Measurements from ENCODE around the gene GCH1.

GCH1 gene

DNA sequence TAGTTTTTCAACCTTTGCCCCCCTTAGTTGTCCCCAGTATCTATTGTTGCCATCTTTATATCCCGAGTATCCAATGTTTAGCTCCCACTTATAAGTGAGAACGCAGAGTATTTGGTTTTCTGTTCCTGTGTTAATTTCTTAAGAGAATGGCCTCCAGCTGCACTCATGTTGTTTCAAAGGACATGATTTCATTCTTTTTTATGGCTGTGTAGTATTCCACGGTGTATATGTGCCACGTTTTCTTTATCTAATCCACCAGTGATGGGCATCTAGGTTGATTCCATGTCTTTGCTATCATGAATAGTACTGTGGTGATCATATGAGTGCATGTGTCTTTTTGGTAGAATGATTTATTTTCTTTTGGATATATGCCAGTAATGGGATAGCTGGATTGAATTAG lies 72.0 kb downstream of the GCH1 start:
- H3K9me3 Mint-ChIP-seq (ENCODE audit: low read depth): peaks cover 9% of the 10 kb centered on the region
- H3K27me3 Mint-ChIP-seq: peaks cover 3% of the 10 kb centered on the region
- no peak overlapping the region for H3K4me3 Mint-ChIP-seq
- peaks cover 10% of the 10 kb centered on the region for H3K36me3 Mint-ChIP-seq
- no peaks in the 10 kb centered on the region for H3K4me1 Mint-ChIP-seq (ENCODE audit: low read depth)
- no peak overlapping the region for H3K27ac Mint-ChIP-seq

DNA sequence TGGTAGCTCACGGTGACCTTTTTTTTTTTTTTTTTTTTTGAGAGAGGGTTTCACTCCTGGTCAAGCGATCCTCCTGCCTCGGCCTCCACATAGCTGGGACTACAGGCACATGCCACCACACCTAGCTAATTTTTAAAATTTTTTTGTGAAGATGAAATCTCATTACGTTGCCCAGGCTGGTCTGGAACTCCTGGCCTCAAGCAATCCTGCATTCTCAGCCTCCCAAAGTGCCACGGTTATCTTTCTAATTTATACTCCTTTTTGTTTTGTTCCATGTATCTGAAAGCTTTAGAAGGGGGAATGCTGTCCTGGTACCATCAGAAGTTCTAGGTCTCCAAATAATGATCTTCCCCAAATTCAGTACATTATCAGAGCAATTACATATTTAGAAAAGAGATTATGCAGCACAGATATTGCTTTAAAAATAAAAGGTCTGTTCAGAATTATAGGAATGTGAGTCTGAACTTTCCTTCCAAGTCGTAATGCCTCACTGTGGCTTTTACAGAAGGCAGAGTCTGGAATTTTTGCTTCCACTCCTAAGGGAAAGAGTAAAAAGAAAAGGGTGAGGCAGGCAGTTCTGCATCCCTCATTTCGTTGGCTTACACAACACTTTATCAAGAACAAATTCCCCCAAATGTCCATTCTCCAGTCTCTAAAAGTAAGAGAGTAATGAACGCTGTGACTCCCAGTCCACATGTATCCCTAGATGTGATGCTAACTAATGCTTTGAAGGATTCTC lies 73.0 kb downstream of the GCH1 start:
- no peaks in the 10 kb centered on the region for H3K4me1 Mint-ChIP-seq (ENCODE audit: low read depth)
- H3K27me3 Mint-ChIP-seq: peaks cover 3% of the 10 kb centered on the region
- no peak overlapping the region for H3K27ac Mint-ChIP-seq
- H3K9me3 Mint-ChIP-seq (ENCODE audit: low read depth): peaks cover 16% of the 10 kb centered on the region
- peaks cover 10% of the 10 kb centered on the region for H3K36me3 Mint-ChIP-seq
- no peak overlapping the region for H3K4me3 Mint-ChIP-seq

- Mint-ChIP-seq H3K36me3 (peaks cover 10% of the 10 kb centered on the region), H3K4me3 (no peak overlapping the region), H3K9me3 (ENCODE audit: low read depth) (peaks cover 24% of the 10 kb centered on the region), H3K27me3 (peaks cover 3% of the 10 kb centered on the region), H3K4me1 (ENCODE audit: low read depth) (no peaks in the 10 kb centered on the region), H3K27ac (no peak overlapping the region)
Measured at GRCh38 chr14:54828037-54828436, 74.6 kb downstream of the GCH1 start.

GRCh38 chr14:54823757-54824549 lies 78.7 kb downstream of the GCH1 start:
- no peaks in the 10 kb centered on the region for H3K4me1 Mint-ChIP-seq (ENCODE audit: low read depth)
- H3K27ac Mint-ChIP-seq: no peak overlapping the region
- no peak overlapping the region for H3K4me3 Mint-ChIP-seq
- peaks cover 7% of the 10 kb centered on the region for H3K36me3 Mint-ChIP-seq
- peaks cover 5% of the 10 kb centered on the region for H3K27me3 Mint-ChIP-seq
- peaks cover 24% of the 10 kb centered on the region for H3K9me3 Mint-ChIP-seq (ENCODE audit: low read depth)

- Mint-ChIP-seq H3K4me1 (ENCODE audit: low read depth) (no peaks in the 10 kb centered on the region), H3K36me3 (peaks cover 7% of the 10 kb centered on the region), H3K27ac (no peak overlapping the region), H3K9me3 (ENCODE audit: low read depth) (peaks cover 24% of the 10 kb centered on the region), H3K4me3 (no peak overlapping the region), H3K27me3 (peaks cover 8% of the 10 kb centered on the region)
Measured at GRCh38 chr14:54822685-54823084, 79.9 kb downstream of the GCH1 start.

DNA sequence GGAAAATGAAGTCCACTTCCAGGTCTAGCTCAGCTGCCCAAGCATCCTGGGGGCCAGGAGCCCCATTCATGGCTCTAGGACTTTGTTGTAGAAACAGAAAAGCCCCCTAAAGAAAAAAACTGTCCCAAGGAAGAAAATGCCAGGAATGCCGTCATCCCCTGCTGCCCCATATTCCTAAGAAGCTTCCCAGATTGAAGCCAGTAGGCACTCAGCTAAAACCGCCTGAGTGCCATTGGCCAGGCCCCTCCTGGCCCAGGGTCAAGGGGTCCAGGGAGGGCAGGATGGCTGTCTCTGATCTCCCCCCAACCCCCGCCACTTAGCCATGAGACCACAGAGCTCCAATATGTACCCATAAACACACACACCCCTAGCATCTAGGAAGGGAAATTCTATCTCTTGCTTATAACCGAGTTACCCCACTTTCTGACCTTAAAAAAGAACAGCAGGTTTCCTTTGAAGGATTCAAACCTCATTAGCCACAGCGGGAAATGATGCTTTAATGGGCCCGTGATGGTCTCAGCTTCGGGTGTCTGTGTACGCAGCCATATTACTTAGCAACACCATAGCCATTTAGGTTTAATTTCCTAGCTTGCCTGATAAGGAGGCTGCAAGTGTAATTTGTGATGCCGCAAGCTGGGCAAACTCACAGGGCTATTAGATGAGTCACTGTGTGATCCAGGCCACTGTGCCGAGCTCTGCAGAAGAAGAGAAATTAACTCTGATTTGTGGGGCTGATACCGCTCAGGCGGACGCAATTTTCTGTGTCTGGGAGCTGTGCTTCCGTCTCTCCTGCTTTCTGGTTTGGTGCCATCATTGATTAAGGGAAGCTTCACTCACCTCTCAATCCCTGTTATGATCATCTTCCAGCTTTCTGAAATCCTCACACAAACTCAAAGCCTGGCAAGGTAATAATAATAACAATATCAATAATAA lies 84.2 kb downstream of the GCH1 start:
- Mint-ChIP-seq H3K9me3 (ENCODE audit: low read depth) (peaks cover under 1% of the 10 kb centered on the region), H3K36me3 (no peaks in the 10 kb centered on the region), H3K4me3 (no peak overlapping the region), H3K27me3 (peaks cover 5% of the 10 kb centered on the region), H3K4me1 (ENCODE audit: low read depth) (no peaks in the 10 kb centered on the region), H3K27ac (no peak overlapping the region)

- Mint-ChIP-seq H3K27ac (no peak overlapping the region), H3K9me3 (ENCODE audit: low read depth) (no peaks in the 10 kb centered on the region), H3K4me3 (no peak overlapping the region), H3K36me3 (no peaks in the 10 kb centered on the region), H3K4me1 (ENCODE audit: low read depth) (no peaks in the 10 kb centered on the region), H3K27me3 (peaks cover 5% of the 10 kb centered on the region)
Measured at GRCh38 chr14:54817506-54817905, 85.1 kb downstream of the GCH1 start.

DNA sequence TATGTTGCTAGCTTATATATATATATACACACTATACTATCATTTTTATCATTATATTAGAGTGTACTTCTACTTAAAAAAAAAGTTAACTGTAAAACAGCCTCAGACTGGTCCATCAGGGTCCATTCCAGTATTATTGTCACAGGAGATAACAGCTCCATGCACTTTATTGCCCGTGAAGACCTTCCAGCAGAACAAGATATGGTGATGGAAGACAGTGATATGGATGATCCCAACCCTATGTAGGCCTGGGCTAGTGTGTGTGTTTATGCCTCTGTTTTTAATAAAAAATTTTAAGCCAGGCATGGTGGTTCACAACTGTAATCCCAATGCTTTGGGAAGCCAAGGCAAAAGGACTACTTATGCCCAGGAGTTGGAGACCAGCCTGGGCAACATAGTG lies 86.2 kb downstream of the GCH1 start:
- Mint-ChIP-seq H3K4me1 (ENCODE audit: low read depth) (no peaks in the 10 kb centered on the region), H3K4me3 (no peak overlapping the region), H3K9me3 (ENCODE audit: low read depth) (no peaks in the 10 kb centered on the region), H3K27me3 (peaks cover 6% of the 10 kb centered on the region), H3K36me3 (peaks cover 1% of the 10 kb centered on the region), H3K27ac (no peak overlapping the region)

GRCh38 chr14:54815515-54815914 lies 87.1 kb downstream of the GCH1 start:
- no peak overlapping the region for H3K4me3 Mint-ChIP-seq
- H3K27ac Mint-ChIP-seq: no peak overlapping the region
- H3K4me1 Mint-ChIP-seq (ENCODE audit: low read depth): no peaks in the 10 kb centered on the region
- H3K36me3 Mint-ChIP-seq: peaks cover 2% of the 10 kb centered on the region
- peaks cover 6% of the 10 kb centered on the region for H3K27me3 Mint-ChIP-seq
- H3K9me3 Mint-ChIP-seq (ENCODE audit: low read depth): no peaks in the 10 kb centered on the region

GRCh38 chr14:54815016-54815415 lies 87.6 kb downstream of the GCH1 start:
- Mint-ChIP-seq H3K36me3 (peaks cover 2% of the 10 kb centered on the region), H3K4me3 (no peak overlapping the region), H3K9me3 (ENCODE audit: low read depth) (no peaks in the 10 kb centered on the region), H3K4me1 (ENCODE audit: low read depth) (no peaks in the 10 kb centered on the region), H3K27ac (no peak overlapping the region), H3K27me3 (peaks cover 6% of the 10 kb centered on the region)

DNA sequence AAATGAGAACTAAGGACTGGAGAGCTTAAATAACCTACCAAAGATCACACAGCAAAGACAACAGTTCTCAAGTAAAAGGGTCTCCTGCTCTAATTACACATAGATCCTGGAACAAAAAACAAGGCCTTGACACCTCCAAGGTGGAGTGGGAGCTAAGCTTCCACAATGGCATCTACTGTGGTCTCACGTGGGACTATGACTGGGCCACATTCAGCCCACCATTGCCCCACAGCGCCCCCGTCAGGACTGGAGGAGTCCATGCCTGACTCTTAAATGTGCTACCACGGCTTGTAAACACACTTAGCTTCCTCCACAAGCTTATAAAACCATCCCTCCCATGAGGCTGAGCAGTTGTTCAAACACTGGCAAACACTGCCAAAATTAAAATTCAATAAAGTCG lies 88.5 kb downstream of the GCH1 start:
- H3K4me1 Mint-ChIP-seq (ENCODE audit: low read depth): no peaks in the 10 kb centered on the region
- H3K9me3 Mint-ChIP-seq (ENCODE audit: low read depth): no peaks in the 10 kb centered on the region
- no peak overlapping the region for H3K4me3 Mint-ChIP-seq
- peaks cover 6% of the 10 kb centered on the region for H3K27me3 Mint-ChIP-seq
- H3K36me3 Mint-ChIP-seq: peaks cover 2% of the 10 kb centered on the region
- no peak overlapping the region for H3K27ac Mint-ChIP-seq

DNA sequence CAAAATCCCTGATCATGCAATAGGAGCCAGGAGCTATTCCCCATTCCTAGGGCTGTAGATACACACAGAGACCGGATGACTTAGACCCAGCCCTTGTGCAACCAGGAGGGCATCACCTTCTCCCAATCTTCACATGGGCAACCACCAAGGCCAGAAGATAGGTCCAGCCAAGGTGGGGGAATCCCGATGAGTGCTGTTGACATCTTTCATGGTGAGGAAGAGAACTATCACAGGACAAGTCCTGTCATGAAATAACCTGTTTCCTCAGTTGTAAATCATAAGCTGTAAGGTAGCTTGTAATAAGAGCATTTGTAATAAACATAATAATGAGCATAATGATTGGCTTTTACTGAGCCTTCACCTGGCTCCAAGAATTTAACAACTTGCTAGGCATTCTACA lies 89.5 kb downstream of the GCH1 start:
- Mint-ChIP-seq H3K9me3 (ENCODE audit: low read depth) (no peaks in the 10 kb centered on the region), H3K4me3 (no peak overlapping the region), H3K27me3 (peaks cover 5% of the 10 kb centered on the region), H3K36me3 (peaks cover 2% of the 10 kb centered on the region), H3K4me1 (ENCODE audit: low read depth) (no peaks in the 10 kb centered on the region), H3K27ac (no peak overlapping the region)

DNA sequence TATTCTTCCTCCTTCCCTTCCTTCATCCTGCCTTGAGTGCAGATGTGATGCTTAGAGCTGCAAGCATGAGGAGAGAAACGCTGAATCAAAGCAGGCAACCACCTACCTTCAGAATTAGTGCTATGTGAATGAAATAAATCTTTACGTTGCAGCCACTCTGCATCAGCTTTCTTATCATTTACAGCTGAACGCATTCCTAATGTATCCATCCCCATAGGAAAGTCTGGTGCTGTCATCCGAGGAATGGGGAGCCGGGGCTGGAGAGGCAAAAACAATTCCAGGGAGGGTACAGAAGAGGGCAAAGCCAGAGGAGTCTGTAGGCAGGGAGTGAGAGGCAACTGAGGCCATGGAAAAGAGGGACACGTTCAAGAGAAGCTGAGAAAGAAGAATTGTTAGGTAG lies 90.0 kb downstream of the GCH1 start:
- no peak overlapping the region for H3K27ac Mint-ChIP-seq
- H3K4me3 Mint-ChIP-seq: no peak overlapping the region
- H3K4me1 Mint-ChIP-seq (ENCODE audit: low read depth): no peaks in the 10 kb centered on the region
- H3K9me3 Mint-ChIP-seq (ENCODE audit: low read depth): no peaks in the 10 kb centered on the region
- peaks cover 2% of the 10 kb centered on the region for H3K36me3 Mint-ChIP-seq
- H3K27me3 Mint-ChIP-seq: peaks cover 5% of the 10 kb centered on the region

GRCh38 chr14:54809767-54810166 lies 92.9 kb downstream of the GCH1 start:
- Mint-ChIP-seq H3K36me3 (peaks cover 2% of the 10 kb centered on the region), H3K4me3 (no peak overlapping the region), H3K27ac (no peak overlapping the region)

More at GRCh38 chr14:54809767-54810166, 92.9 kb downstream of the GCH1 start:
- H3K4me1 Mint-ChIP-seq (ENCODE audit: low read depth): peaks cover 2% of the 10 kb centered on the region
- peaks cover 6% of the 10 kb centered on the region for H3K27me3 Mint-ChIP-seq
- no peaks in the 10 kb centered on the region for H3K9me3 Mint-ChIP-seq (ENCODE audit: low read depth)
